H9 (cell line): ENCODE measurements around the gene ATRNL1. TPM values are rescaled to one million over a fixed set of nuclear protein-coding genes. Genes with fewer than 3 reads are reported as not detected.

Source experiments
- DNase-seq: peaks from one replicate; pipeline ENCODE4 v3.0.0-alpha.2; 2017
- H2AFZ ChIP-seq: one replicate; pipeline ENCODE4 v1.6.1; 2013; ENCODE audit warnings: mild to moderate bottlenecking, low read length, control low read depth, moderate library complexity
- H2AK5ac ChIP-seq: 2 replicates; pipeline ENCODE4 v1.6.1; 2013; ENCODE audit warnings: low read length, control low read depth, mixed read lengths; ENCODE audit not compliant: insufficient read length
- H2BK120ac ChIP-seq: one replicate; pipeline ENCODE4 v1.6.1; 2013; ENCODE audit warnings: low read depth, mild to moderate bottlenecking, low read length, control low read depth, inconsistent platforms; ENCODE audit not compliant: poor library complexity, severe bottlenecking
- H2BK12ac ChIP-seq: 2 replicates; pipeline ENCODE4 v1.6.1; 2013; ENCODE audit warnings: low read length, control low read depth, mixed read lengths, low read depth; ENCODE audit not compliant: insufficient read length
- H2BK15ac ChIP-seq: 2 replicates; pipeline ENCODE4 v1.6.1; 2013; ENCODE audit warnings: low read depth, low read length, control low read depth
- H2BK20ac ChIP-seq: one replicate; pipeline ENCODE4 v1.6.1; 2013; ENCODE audit warnings: low read depth, mild to moderate bottlenecking, low read length, control low read depth, inconsistent platforms; ENCODE audit not compliant: poor library complexity, severe bottlenecking
- H2BK5ac ChIP-seq: 2 replicates; pipeline ENCODE4 v1.6.1; 2013; ENCODE audit warnings: low read length, control low read depth, mixed read lengths; ENCODE audit not compliant: insufficient read length
- H3K14ac ChIP-seq: 2 replicates; pipeline ENCODE4 v1.6.1; 2013; ENCODE audit warnings: low read length, control low read depth; ENCODE audit not compliant: insufficient read depth
- H3K18ac ChIP-seq: 2 replicates; pipeline ENCODE4 v1.6.1; 2013; ENCODE audit warnings: low read depth, mild to moderate bottlenecking, mixed read lengths, low read length, control low read depth; ENCODE audit not compliant: insufficient read length
- H3K23ac ChIP-seq: 2 replicates; pipeline ENCODE4 v1.6.1; 2013; ENCODE audit warnings: low read length, control low read depth, mixed read lengths, low read depth; ENCODE audit not compliant: insufficient read length
- H3K23me2 ChIP-seq: 2 replicates; pipeline ENCODE4 v1.6.1; 2013; ENCODE audit warnings: low read depth, mild to moderate bottlenecking, mixed read lengths, low read length, control low read depth; ENCODE audit not compliant: insufficient read length, poor library complexity, severe bottlenecking
- H3K27ac ChIP-seq: 2 replicates; pipeline ENCODE4 v1.5.1; 2013; ENCODE audit warnings: low read length, control low read depth, mixed read lengths, low read depth; ENCODE audit not compliant: insufficient read length
- H3K27me3 ChIP-seq: 2 replicates; pipeline ENCODE4 v1.6.1; 2013; ENCODE audit warnings: low read length, control low read depth, inconsistent platforms; ENCODE audit not compliant: insufficient read depth
- H3K4ac ChIP-seq: 2 replicates; pipeline ENCODE4 v1.6.1; 2013; ENCODE audit warnings: low read depth, mild to moderate bottlenecking, control low read depth, inconsistent platforms, low read length, moderate library complexity
- H3K4me1 ChIP-seq: 2 replicates; pipeline ENCODE4 v1.6.1; 2013; ENCODE audit warnings: low read length, control low read depth, inconsistent platforms; ENCODE audit not compliant: insufficient read depth
- H3K4me2 ChIP-seq: 2 replicates; pipeline ENCODE4 v1.6.1; 2013; ENCODE audit warnings: low read length, control low read depth, mixed read lengths; ENCODE audit not compliant: insufficient read length, insufficient read depth
- H3K56ac ChIP-seq: 2 replicates; pipeline ENCODE4 v1.6.1; 2013; ENCODE audit warnings: low read depth, mild to moderate bottlenecking, mixed read lengths, low read length, control low read depth; ENCODE audit not compliant: insufficient read length
- H3K79me1 ChIP-seq: 2 replicates; pipeline ENCODE4 v1.6.1; 2013; ENCODE audit warnings: low read depth, mild to moderate bottlenecking, moderate library complexity, low read length, control low read depth, inconsistent platforms; ENCODE audit not compliant: insufficient read depth, poor library complexity, severe bottlenecking
- H3K79me2 ChIP-seq: 2 replicates; pipeline ENCODE4 v1.6.1; 2013; ENCODE audit warnings: low read length, control low read depth, inconsistent platforms; ENCODE audit not compliant: insufficient read depth
- H3K9ac ChIP-seq: 2 replicates; pipeline ENCODE4 v1.6.1; 2013; ENCODE audit warnings: low read length, control low read depth, mixed read lengths; ENCODE audit not compliant: insufficient read length; ENCODE audit errors: extremely low read depth
- H3K9me3 ChIP-seq: one replicate; pipeline ENCODE4 v1.6.1; 2013; ENCODE audit warnings: low read depth, low read length, inconsistent platforms; ENCODE audit not compliant: control insufficient read depth
- H3T11ph ChIP-seq: one replicate; pipeline ENCODE4 v1.6.1; 2013; ENCODE audit warnings: mild to moderate bottlenecking, low read length, control low read depth, inconsistent platforms
- H4K20me1 ChIP-seq: one replicate; pipeline ENCODE4 v1.6.1; 2013; ENCODE audit not compliant: control insufficient read depth, insufficient read length, insufficient read depth
- H4K5ac ChIP-seq: 2 replicates; pipeline ENCODE4 v1.6.1; 2013; ENCODE audit warnings: low read depth, mild to moderate bottlenecking, mixed read lengths, low read length, control low read depth; ENCODE audit not compliant: insufficient read length
- H4K8ac ChIP-seq: replicated peaks from 2 replicates; pipeline ENCODE4 v1.6.1; 2013; ENCODE audit warnings: low read length, control low read depth, mixed read lengths, low read depth; ENCODE audit not compliant: insufficient read length
- H4K91ac ChIP-seq: 2 replicates; pipeline ENCODE4 v1.6.1; 2013; ENCODE audit warnings: low read depth, mild to moderate bottlenecking, moderate library complexity, mixed read lengths, low read length, control low read depth; ENCODE audit not compliant: insufficient read length
- H3K27ac Mint-ChIP-seq, 3 experiments: 2 replicates in 2 of 3; 3 replicates in 1 of 3; pipeline ENCODE4 v1.8.0; 2020 to 2021; ENCODE audit warnings: mixed read lengths in 3 of 3, mild to moderate bottlenecking in 1 of 3, moderate library complexity in 1 of 3
- H3K27me3 Mint-ChIP-seq: 2 replicates; pipeline ENCODE4 v1.8.0; 2021; ENCODE audit warnings: low read depth, mild to moderate bottlenecking, moderate library complexity, mixed read lengths
- H3K36me3 Mint-ChIP-seq, 3 experiments: 2 replicates in 2 of 3; 3 replicates in 1 of 3; pipeline ENCODE4 v1.8.0; 2020 to 2021; ENCODE audit warnings: low read depth in 3 of 3, mixed read lengths in 3 of 3; ENCODE audit not compliant: insufficient read depth in 1 of 3
- H3K4me1 Mint-ChIP-seq, 2 experiments: 2 replicates each; pipeline ENCODE4 v1.8.0; 2020; ENCODE audit warnings: mixed read lengths in 2 of 2
- H3K4me3 Mint-ChIP-seq, 2 experiments: 2 replicates in 1 of 2; 3 replicates in 1 of 2; pipeline ENCODE4 v1.8.0; 2020 to 2021; ENCODE audit warnings: mild to moderate bottlenecking in 2 of 2, mixed read lengths in 2 of 2, moderate library complexity in 1 of 2
- H3K9me3 Mint-ChIP-seq, 2 experiments: 2 replicates in 1 of 2; 3 replicates in 1 of 2; pipeline ENCODE4 v1.8.0; 2020; ENCODE audit warnings: mild to moderate bottlenecking in 2 of 2, mixed read lengths in 2 of 2, moderate library complexity in 1 of 2
- CTCF ChIP-seq: fragments of 200-600 bp; sonication (generic); conservative IDR thresholded peaks from 3 replicates; pipeline ENCODE4 v1.8.0; 2021; ENCODE audit warnings: antibody characterized with exemption, mild to moderate bottlenecking
- WGBS: extraction: QIAGEN DNeasy Blood & Tissue Kit; methylation state at CpG from one replicate; pipeline ENCODE4 v1.1.7; 2013; ENCODE audit warnings: missing lambda C conversion rate, low lambda C conversion rate, mixed read lengths; ENCODE audit not compliant: insufficient read length; ENCODE audit errors: extremely low coverage; 5-methylcytosine and 5-hydroxymethylcytosine counted together
- total RNA-seq: library from RNA; stranded (reverse); gene quantifications from 2 replicates; pipeline ENCODE4 v1.2.1, GENCODE V29; 2021

The ATRNL1 gene
- total RNA-seq, 1 experiment from 2014 or later = 9.2 TPM

- Mint-ChIP-seq H3K4me1 (peaks cover 3 to 4% of the 10 kb centered on the region in 2 experiments; a peak in 2 of 4 replicates), H3K9me3 (no peaks in the 10 kb centered on the region), H3K27ac (no peak overlapping the region), H3K4me3 (no peak overlapping the region), H3K36me3 (no peaks in the 10 kb centered on the region), H3K27me3 (no peaks in the 10 kb centered on the region)
- Histone ChIP-seq H3K27ac (no peak overlapping the region), H2AK5ac (no peak overlapping the region), H3K23me2 (no peaks in the 10 kb centered on the region), H4K5ac (no peak overlapping the region), H3K4me1 (no peaks in the 10 kb centered on the region), H4K20me1 (no peaks in the 10 kb centered on the region), H3K9ac (no peak overlapping the region), H3K56ac (no peak overlapping the region), H3K14ac (no peak overlapping the region), H2AFZ (no peak overlapping the region), H4K91ac (no peak overlapping the region), H3K27me3 (no peaks in the 10 kb centered on the region), H2BK20ac (no peak overlapping the region), H3K9me3 (no peaks in the 10 kb centered on the region), H3K79me1 (no peaks in the 10 kb centered on the region), H2BK120ac (no peak overlapping the region), H3K23ac (no peak overlapping the region), H3T11ph (no peak overlapping the region), H2BK12ac (no peak overlapping the region), H3K79me2 (no peaks in the 10 kb centered on the region), H2BK15ac (no peak overlapping the region), H3K4ac (no peak overlapping the region), H4K8ac (no peak overlapping the region), H3K4me2 (no peak overlapping the region), H2BK5ac (no peak overlapping the region), H3K18ac (no peak overlapping the region)
- TF ChIP-seq CTCF = no peak
- no peak for DNase-seq
- no CpG with 5 or more reads among the region's 4 CpGs for WGBS
These were observed 773.5 kb downstream of the ATRNL1 start for GRCh38 chr10:115866691-115867090.
